ENCODE results near the gene CRNKL1.

The CRNKL1 gene

GRCh38 chr20:20060234-20060998 lies 8.2 kb upstream of the CRNKL1 start:
- DNase-seq, result peak; percentile 15

DNA sequence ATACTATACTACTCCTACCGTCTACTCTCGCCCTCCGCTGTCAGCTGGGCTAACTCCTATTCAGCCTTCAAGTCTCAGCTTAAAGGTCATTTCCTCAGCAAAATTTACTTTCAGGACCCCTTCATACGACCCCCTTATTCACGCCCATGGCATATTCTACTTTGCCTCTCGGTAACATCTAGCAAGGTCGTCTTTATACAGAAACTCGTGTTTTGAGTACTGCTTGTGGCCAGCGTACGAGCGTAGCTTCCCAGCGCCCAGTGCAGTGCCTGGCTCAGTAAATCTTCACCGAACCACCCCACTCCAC lies 546 bp downstream of the CRNKL1 start:
- peak; percentile 47 for DNase-seq

DNA sequence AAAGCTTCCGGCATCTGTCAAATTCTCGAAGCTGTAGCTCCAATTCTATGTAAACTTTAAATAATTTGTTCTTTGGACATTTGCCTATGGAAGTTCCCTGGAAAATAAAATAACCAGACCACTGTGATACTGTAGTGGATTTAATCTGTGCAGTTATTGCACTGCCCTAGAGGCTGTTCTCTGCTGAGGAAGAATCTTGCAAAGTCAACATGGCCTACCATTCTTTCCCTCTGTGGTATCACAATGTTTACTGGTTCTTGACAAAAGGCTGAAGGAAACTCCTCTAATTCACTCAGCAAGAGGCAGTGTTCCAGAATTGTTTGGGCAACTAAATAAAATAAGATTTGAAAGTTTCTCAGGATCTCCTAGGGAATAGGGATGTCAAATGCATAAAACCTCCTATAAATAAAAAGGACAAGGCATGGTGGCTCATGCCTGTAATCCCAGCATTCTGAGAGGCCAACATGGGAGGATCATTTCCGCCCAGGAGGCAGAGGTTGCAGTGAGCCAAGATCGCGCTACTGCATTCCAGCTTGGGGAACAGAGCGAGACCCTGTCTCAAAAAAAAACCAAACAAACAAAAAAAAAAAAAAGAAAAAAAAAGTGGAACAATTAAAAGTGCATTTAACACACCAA lies 12.4 kb downstream of the CRNKL1 start:
- no peak for DNase-seq

GRCh38 chr20:20038586-20038985 lies 13.7 kb downstream of the CRNKL1 start:
- no peak for DNase-seq

DNA sequence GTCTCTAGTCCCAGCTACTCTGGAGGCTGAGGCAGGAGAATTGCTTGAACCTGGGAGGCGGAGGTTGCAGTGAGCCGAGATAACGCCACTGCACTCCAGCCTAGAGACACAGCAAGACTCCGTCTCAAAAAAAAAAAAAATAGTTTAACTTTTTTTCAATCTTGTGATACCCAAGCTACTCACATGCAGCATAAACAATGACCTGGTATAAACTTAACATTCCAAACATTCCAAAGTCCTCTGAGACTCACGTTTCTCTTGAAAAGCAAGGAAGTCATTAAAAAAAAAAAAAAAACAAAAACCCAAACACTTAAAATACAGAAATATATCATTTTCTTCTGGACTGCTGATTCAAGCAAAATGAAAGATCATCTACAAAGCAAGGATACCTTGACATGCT lies 14.3 kb downstream of the CRNKL1 start:
- no peak for DNase-seq

DNA sequence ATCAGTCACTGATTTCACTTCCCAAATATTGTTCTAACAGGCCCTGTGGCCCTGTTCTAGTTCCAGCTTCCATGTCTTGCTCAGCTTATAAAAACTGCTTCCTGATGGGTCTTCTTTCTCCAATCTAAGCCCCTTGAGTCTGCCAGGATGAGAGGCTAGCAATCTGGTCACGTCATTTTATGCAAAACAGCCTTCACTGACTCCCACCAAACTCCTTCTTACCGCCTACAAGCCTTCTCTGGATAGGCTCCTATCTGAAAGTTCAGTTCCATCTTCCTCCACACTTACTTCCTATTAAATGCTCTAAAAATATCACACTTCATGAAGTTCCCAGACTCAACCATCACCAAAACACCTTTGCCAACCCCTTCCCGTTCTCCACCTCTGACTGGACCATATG lies 15.5 kb downstream of the CRNKL1 start:
- DNase-seq, result no peak

DNA sequence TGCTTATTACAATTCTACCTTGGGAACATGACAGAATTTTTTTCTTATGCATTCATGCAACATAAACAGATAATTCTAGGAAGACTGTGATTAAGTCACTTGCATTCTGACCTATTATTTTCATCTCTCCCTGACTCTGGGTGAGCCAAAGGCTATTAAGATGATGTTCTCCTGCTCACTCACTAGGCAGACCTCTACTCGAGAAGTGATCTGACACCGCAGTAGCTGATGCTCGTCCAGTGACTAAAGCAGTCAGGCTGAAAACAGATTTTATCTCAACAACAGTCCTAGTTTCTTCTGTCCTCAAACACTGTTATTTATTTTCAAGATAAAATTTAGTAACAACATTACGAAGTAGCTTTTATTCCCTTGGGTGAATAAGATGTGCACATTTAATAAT lies 17.8 kb downstream of the CRNKL1 start:
- DNase-seq, result no peak

DNA sequence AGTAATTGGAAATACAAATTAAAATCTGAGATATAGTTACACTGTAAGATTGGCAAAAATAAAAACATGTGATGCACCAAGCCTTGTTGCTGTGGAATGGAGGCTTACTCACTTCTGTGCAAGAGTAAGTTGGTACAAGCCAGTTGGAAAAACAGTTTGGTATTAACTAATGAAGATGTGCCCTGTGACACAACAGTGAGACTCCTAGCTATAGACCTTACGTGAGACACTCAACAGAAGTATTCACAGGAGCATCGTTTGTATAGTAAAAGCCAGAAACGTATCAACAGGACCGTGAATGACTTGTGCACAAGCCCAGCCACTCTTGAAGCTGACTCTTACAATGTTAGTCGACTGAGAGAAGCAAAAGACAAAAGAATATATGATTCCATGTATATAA lies 20.5 kb downstream of the CRNKL1 start:
- no peak for DNase-seq

GRCh38 chr20:20027284-20027683 lies 25.0 kb downstream of the CRNKL1 start:
- no peak for DNase-seq

DNA sequence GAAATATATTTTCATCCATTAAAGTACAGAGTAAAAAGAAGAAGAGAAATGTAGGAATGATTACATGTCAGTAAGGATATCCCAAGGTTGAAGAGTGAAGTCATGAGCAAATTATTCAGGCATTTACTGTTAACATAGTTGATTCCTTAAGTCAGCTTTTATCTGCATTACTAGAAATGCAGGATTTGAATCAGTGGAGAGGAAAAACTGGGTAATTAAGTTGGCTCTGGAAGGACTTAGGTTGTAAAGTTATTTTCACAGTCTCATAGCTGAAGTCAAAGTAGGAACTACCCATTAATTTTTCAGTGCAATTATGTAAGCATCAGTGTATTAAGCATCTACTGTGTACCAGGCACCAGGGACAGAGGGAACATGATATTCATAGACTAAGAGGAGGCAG lies 27.3 kb downstream of the CRNKL1 start:
- DNase-seq, result no peak

DNA sequence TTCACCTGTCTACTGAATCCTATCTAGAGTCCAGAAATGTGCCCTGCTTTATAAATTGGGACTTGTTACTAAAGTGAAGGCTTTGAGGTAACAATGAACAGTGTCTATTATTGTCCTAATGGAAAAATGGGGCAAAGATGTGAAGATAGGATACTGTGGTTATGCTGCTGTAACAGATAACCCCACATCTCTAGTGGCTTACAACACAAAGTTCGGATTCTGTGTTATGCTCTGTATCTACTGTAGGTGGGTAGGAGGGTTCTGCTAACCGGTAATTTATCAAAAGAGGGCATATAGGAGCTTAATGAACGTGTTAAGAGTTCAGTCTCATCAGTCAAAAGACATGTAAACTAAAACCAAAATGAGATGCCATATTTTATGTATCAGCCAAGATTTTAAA lies 28.9 kb downstream of the CRNKL1 start:
- no peak for DNase-seq

DNA sequence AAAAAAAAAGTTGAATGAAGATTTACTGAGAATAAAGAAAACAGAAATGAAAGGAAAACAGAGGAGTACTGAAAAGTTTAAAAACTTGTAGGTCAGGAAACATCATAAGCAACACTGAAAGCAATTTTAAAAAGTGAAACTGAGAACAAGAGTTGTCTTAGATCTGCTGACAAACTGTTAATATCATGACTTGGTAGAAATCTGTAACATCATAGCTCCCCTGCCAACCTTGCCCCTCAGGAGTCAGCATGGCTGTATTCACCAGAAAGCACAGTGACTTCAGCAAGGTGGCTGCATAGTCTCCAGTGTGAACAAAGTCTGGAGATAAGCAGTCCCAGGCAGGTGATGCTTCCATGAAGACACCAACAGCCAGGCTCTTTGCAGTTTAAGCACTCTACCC lies 29.8 kb downstream of the CRNKL1 start:
- DNase-seq, result no peak

- no peak for DNase-seq
These were observed 30.4 kb downstream of the CRNKL1 start for GRCh38 chr20:20021835-20022234.

- DNase-seq, result no peak
These were observed 31.4 kb downstream of the CRNKL1 start for GRCh38 chr20:20020908-20021307.

DNA sequence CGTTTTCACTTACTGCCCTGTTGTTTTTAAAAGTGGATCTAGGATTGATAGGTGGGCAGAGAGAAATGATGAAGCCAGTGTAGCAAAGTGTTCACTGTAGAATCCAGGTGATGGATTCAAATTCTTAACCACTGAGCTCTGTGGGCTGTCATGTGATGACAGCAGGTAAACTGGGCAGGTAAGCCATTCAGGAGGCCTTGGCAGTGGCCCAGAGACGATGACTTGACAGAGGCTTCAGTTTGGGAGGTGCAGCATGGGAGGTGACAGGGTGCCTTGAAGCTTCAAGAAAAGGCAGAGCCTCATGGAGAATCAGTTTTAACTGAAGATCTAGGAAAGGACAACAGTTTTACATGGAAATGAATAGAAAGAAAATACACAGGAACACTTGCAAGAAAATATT lies 33.1 kb downstream of the CRNKL1 start:
- peak; percentile 38 for DNase-seq

GRCh38 chr20:20018366-20018765 lies 33.9 kb downstream of the CRNKL1 start:
- DNase-seq, result no peak

DNA sequence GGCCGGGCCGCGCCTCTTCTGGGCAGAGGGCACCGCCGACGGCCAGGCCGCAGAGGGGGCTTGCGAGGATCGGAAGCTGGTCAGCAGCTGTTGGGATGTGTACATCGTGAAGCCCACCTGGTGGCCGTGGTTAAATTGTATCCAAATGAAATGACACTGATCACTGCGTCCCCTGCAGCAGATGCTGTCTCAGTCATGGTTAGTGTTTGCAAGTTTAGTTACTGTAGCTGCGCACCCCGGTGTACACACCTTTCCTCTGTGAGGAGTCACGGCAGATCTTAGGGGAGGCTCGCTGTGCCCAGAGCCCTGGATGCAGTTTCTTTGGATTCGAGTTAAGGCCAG lies 34.5 kb downstream of the CRNKL1 start:
- peak; percentile 54 for DNase-seq

- peak; percentile 98 for DNase-seq
These were observed 35.0 kb downstream of the CRNKL1 start, which contains the start of gene NAA20 for GRCh38 chr20:20017001-20017843. Gene NAA20, plus strand, starts transcription at chr20:20017362. Its CDS starts 35 bp downstream, at chr20:20017397.

DNA sequence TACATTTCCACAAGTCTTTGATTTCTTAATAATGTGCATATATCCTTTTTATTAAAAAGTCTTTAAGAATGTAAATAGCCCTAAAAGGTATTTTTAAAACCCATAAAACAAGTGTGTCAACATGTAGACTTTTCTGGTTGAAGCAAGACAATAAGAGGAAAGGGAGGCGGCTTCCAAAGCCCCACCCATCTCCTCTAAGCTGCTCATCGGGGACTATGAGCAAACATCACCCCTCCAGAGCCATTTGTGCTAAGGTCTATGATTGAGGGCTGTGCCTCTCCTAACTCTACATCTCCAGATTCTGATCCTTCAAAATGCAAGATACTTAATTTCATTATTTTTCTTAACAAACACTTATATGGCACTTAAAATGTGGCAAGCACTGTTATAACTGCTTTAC lies 37.6 kb downstream of the CRNKL1 start:
- peak; percentile 10 for DNase-seq

GRCh38 chr20:20012541-20012940 lies 39.7 kb downstream of the CRNKL1 start:
- DNase-seq, result no peak

- peak; percentile 72 for DNase-seq
These were observed 41.4 kb downstream of the CRNKL1 start for GRCh38 chr20:20010639-20011500.

DNA sequence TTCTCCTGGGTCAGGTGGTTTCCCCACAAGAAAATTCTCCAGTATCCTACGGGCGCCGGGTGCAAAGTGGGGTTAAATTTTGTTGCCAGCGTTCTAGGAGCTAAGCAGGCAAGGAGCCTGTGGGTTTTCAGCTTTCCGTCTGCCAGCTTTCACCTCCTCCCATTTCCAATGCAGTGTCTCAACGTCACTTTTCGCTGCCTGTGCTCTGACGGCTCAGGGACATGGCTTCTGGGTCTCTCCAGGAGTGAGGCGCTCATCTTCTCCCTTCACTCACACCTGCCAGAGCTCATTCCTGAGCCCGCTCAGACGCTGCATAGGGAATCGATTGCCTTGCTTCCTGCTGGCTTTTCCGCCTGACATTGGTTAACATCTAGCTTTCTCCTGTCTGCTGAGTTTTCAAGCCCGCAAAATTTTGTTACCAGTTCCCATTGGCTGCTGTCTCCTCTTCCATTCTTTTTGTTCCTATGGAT lies 42.4 kb downstream of the CRNKL1 start:
- peak; percentile 18 for DNase-seq

GRCh38 chr20:20005342-20005741 lies 46.9 kb downstream of the CRNKL1 start:
- DNase-seq, result no peak
